NT2/D1 (cell line): ENCODE measurements around the gene SLC16A6.

ENCODE experiments used
- YY1 ChIP-seq: IDR thresholded peaks from 2 replicates; pipeline ENCODE4 v1.6.1; 2011; ENCODE audit not compliant: insufficient read length, insufficient read depth
- ZNF274 ChIP-seq: IDR thresholded peaks from 2 replicates; pipeline ENCODE4 v1.6.1; 2011; ENCODE audit warnings: mild to moderate bottlenecking, low read depth, low read length

- no peak for TF ChIP-seq ZNF274
- TF ChIP-seq YY1: no peak
Measured at GRCh38 chr17:68228817-68229570, 61.9 kb downstream of the SLC16A6 start.
